Measurements from ENCODE around the gene HOXB4.

The HOXB4 gene

DNA sequence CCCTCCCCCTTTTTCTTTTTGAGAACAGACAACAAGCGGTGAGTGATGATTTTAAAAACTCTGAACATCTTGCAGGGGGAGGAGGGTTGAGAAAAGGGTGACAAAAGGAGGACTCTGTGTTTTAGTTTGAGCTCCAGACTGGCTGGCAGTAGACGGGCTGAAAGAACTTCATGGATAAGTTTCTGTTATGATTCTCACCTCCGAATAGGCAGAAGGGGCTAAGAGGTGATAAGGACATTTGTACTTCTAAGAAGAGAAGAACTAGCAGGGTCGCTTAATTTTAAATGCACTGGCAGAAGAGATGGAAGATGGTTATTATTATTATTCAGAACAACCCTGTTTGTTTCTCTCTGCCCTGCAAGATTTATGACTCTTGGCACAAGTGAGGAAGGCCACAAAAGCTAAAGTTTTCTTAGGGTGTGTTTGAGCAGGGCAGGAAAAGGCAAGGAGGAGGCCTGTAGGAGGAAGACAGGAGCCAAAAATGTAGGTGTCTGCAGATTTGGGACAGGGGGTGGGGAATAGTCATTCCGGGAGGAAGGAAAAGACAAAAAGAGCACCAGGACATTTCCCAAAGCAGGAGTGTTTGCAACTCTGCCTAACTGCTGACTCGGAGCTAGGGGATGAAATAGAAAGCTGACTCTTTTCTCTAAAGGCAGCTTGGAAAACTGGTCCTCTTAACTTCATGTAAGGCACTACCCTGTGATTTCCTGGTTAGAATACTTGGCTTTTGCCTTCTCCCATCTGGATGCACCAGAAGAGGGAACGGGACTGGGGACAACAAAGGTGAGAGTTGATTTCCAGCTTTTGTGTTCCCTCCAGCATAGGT lies 21.4 kb downstream of the HOXB4 start:
- DNase-seq = no peak

DNA sequence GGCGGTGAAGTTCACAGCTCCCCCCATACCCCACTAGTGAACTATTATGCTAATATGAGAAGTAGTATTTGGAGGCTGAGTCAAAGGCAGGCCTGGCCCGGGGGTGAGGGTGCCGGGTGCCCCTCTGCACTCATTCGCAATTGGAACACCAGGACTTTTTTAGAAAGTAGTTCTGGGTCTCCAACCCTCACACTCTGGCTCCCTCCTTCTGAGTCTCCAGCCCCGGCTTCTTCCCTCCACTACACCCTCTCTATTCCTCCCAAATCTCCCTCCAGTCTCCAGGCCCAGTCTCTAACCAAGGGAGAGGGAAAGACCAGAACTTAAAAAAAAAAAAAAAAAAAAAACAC lies 21.9 kb downstream of the HOXB4 start:
- DNase-seq = no peak

DNA sequence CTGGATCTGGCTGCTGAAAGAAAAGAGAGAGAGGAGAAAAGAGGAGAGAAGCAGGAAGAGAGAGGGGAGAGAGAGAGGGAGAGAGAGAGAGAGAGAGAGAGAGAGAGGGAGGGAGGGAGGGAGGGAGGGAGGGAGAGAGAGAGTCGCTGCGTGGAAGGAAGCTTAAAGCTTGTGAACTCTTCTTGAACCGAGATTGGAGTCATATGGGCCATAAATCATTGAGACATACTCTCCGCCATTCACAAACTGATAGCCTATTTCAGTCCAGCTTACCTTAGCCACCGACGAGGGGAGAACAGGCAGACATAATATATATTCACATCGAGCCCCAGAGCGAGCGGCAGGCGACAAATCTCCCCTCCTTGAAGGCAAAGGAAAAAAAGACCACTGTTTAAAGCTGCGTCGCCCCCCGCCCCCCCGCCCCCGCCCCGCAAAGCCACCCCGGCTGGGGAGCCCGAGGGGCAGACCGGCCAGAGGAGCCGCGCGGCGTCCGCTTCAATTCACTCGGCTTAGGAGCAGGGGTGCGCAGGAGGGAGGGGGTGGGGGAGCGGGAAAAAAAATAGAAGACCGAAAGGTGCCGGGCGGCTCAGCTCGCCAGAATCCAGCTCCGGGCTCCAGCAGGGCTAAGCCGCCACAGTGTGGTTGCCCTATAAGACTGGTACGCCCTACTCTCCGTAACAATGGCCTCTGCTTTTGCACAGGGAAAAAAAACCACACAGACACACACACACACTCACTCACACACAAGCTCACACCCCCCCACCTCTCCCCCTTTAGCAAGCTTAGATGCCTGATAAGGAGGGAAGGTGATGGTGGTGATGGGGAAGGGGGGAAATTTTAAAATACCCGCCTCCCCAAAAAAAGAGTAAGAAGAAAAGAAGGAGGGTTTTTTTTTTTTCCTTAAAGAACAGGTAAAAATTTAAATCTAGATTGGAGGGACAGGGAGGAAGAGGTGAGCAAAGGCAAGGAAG lies 22.6 kb downstream of the HOXB4 start:
- no peak for DNase-seq

DNA sequence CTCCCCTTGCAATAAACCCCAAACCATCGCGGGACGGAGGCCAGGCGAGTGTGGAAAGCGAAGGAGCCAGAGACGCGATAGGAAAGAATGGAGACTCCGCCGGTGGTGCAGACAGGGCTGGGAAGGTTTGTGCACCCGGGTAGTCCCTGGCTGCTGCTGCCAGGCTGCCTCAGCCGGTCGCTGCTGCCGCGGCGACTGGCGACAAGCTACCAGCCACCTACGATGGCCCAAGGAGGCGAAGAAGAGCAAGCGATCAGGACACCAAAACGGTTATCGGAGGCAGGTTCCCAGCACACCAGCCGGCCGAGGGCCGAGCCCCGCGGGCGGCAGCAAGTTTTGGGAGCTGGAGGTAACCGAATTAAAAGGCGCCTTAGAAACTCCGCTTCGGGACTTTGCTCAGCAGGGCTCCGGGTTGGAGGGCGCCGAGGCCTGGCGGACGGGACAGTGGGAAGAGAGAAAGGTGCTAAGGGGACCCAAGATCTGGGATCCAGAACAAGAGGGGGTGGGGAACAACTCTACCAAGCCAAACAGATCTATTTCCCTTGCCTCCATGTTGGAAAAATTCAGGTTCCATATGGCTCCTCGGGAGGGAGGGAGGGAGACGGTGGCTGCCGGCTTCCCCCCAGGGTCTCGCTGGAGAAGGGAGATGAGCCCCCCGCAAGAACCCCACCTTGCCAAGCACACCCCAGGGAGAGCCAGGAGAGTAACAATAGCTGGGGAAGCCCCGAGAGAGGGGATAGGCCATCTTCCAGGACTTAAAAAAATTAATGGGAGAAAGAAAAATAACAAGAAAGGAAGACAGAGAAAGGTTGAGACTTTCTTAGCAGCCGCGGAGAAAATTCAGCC lies 23.5 kb downstream of the HOXB4 start:
- DNase-seq = no peak

DNA sequence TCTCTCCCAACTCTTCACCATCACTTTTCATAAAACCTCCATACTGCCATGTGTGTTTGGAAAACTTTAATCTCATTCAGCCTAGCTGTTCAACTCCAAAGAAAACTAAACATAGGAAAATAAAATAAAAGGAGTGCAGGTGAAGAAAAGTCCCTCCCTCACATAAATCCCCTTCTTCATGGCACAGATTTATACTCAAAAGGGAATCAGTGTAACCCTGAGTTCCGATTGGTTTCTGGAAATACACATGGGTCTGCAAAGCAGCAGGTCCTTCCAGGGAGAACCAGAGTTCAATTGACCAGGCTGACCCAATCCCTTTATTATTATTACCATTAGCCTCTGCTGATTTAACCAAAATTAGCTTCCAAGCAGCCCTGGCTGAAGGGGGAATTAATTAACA lies 24.3 kb downstream of the HOXB4 start:
- no peak for DNase-seq

DNA sequence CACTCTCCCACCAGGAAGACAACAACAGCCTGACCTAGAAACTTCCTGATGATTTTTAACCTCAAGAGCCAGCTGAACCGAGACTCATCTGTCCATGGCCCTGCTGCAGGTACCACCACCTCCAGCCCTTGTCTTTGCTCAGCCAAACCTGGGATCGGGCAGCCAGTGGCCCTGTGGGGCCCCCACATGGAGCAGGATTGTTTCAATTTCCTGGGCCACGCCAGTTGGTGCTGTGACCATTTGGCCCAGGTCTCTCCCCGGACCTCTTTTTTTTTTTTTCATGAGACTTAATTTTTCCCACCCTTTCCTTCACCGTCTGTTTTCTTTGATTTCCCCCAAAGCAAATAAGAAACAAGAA lies 25.0 kb downstream of the HOXB4 start:
- no peak for DNase-seq

DNA sequence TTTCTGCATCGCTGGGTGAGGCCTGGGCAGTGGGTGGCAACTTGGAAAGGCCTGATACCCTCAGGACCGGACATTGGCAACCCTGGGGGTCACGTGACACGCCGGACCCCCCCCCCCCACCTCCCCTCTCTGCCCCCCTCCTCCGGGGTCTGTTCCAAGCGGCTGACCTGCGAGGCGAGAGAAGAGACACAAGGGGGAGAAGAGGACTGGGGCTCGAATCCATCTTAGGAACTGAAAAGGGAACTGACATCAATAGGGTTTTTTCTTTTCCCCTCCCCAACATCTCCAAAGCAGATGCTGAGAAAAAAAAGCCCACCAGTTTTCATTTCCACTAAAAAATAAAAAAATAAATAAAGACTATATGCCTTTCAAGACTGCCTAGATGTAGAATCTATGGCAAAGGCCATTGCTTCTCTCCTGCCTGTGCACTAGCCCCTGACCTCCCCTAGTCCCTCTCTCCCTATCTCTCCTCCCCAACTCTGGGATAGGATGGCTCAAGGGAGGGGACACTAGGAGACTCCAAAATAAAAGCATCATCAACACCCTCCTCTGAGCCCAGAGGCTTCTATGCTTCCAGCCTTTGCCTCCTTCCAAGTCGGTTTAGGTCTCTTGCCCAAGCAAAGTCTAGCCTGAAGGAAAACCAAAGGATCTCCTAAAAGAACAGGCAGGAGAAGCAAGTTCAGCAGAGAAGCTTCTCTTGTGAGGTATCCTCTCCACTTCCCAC lies 25.5 kb downstream of the HOXB4 start:
- no peak for DNase-seq

DNA sequence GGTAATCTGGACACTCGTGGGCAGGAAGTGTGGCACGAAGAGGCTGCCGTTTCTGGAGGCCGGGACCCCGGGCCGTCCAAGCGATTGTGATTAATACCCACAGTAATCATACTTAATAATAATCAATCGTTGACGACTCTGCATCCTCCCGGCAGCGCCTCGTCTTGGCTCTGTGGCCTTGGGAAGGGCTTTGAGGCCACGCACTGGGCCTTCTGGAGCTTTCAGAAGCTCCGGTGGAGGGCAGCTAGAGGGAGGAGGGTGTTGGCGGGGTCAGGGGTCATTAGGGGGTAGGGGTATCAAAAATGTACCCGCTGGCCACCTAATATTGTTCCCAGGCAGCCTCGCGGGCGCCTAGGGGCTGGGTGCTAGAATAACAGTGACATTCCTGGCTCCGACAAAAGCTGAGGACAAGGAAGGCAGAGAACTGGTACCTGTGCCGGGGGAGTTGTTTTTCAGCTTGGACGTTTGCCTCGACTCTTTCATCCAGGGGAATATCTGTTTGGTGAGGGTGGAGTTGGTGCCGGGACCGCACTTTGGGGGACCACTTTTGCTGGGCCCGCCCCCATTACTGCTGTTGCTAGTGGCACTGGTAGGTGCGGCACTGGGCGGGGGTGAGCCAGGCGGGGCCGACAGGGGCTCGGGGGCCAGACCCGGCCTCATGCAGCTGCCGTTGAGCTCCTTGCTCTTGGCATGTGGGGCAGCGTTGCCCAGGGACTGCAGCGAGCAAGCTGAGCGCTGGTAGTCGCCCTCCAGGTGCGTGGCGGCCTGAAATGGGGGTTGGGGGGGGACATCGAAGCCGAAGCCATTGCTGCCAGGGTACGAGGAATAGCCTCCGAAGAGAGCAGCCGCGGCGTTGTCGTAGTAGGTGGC lies 26.3 kb downstream of the HOXB4 start:
- no peak for DNase-seq

DNA sequence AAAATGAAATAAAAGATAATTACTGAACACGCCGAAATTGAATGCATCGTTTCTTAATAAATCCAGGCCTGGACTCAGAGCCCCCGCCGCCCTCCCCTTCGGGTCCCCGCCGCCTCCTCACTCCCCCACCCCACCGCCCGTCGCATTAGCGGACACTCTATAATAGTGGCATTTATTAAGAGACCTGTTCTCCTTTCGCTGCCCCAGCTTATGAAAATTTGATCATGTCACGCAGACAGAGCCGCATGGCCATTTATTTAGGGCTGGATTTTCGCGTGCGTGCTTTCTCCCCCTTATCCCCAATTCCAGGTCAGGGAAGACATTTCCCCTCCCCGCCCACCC lies 27.0 kb downstream of the HOXB4 start:
- DNase-seq = no peak

DNA sequence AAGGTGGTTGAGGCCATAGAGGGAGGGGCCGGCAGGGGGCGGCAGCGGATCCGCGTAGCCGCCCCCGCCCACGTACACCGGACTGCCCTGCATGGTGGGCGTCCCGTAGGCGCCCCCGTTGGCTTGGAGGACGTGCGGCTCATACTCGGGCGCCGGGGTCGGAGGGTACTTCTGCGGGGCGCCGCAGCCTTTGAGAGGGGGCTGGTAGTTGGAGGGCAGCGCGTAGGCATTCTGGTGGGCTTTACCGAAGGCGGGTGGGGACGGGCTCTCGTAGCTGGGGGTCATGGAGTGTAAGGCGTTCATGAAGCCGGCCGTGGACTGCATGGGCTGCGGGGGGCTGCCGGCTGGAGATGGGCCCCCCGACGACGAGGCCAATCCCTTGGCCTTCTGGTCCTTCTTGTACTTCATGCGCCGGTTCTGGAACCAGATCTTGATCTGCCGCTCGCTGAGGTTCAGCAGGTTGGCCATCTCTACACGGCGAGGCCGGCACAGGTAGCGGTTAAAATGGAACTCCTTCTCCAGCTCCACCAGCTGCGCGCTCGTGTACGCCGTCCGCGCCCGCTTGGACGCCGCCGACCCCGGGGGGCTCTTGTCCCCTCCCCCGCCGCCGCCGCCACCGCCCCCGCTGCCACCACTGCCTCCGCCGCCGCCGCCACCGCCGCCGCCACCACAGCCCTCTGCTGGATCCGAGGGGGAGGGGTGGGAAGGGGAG lies 27.5 kb downstream of the HOXB4 start:
- no peak for DNase-seq

DNA sequence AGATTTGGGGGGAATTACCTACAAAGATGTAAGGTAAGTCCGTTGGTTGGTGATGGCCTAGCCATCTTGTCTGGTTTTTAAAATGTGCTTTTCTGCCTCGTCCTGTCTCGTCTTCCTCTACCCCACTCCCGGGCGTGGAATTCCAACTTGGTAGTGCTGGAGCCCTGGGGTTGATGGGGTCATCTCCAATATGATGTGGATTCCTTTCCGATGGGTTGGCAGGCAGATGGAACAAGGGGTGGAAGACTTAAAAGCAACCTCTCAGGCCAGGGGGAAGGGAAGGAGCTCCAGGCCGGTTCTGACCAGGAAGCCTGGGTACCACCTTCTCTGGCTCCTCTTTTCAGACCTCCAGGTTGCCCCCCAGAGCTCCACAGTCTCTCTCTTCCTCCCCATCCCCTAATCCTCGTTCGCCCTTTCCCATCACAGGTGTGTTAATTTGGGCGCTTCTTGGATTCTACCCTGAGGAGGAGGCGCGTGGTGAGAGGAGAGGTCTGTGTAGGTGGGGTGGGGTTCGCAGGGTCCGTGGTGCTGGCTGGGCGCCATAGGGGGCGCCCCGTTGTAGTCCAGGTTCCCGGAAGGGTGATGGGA lies 28.1 kb downstream of the HOXB4 start:
- no peak for DNase-seq

DNA sequence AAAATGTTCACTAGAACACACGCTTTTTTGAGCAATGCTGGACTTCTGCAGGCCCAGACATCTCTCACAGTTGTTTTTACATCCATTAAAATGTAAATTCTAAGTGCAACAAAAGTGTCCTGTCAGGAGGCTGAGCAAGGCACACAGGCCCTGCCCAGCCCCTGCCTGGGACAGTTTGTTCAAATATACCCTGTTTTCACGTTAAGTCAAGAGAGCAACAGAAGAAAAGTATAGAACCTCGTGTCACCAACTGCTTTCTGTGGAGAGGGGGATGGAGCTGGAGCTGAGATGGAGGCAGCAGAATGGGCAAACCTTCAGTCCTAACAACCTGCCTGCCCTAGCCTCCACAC lies 28.9 kb downstream of the HOXB4 start:
- DNase-seq = no peak

DNA sequence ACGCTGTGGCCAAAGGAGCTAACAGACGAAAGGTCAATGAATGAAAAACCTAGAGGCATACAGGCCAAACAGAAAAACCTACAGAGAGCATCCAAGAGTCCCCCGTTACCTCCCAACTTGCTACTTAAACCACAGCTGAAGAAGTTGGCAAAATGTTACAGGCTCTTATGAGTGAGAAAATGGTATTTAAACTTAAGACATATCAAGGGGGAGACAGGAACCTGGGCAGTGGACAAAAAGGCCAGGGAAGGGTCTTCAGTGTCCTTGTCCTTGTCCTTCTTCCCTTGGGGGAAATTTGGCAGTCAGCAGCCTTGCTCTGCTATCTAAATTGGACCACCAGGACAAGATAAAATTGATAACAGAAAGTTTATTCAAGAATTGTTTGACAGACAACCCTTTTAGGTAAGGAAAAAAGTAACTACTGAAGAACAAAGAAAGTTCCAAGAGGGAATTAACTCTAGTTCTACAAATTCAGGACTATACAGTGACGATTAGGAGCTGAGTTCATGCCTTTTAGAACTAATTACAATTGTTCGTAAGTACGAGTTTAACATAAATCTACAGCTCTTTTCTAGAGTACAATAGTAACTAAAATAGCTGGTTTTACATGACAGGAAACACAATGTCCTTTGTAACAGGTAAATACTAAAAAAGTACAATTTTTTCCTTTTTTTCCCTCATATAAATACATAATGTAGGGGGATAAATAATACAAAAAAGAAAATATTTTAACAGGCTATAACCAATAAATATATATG lies 29.4 kb downstream of the HOXB4 start:
- no peak for DNase-seq

DNA sequence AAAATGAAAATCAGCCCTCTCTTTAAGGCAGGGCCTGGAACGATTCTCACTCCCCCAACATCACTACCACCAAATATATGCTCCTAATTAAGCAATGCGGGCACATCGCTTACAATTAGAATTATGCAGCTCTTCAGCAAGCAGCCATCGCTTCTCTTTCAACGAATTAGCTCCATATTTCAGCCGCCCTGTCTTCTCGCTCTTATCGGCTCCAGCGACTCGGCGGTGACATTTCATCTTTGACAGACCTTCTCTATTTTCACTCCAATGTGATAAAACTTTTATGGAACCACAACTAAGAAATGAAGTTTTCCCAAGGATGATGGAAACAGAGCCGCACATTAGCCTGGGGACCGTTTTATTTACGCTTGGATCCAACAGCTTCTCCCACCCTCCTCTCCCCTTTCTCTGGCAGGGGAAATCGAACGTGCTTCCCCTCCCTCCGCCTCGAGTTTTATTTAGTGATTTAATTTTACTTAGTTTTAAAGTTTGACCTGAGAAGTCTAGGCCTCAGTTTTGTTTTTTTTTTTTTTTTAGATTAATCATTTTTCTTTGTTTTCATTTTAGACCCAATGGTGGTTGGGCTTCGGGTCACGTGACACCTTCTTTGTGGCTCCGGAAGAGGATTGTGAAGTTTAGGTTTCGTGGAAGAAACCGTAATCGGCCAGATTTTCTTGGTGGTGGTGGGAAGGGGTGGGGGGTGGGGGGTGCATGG lies 30.2 kb downstream of the HOXB4 start:
- DNase-seq = no peak

DNA sequence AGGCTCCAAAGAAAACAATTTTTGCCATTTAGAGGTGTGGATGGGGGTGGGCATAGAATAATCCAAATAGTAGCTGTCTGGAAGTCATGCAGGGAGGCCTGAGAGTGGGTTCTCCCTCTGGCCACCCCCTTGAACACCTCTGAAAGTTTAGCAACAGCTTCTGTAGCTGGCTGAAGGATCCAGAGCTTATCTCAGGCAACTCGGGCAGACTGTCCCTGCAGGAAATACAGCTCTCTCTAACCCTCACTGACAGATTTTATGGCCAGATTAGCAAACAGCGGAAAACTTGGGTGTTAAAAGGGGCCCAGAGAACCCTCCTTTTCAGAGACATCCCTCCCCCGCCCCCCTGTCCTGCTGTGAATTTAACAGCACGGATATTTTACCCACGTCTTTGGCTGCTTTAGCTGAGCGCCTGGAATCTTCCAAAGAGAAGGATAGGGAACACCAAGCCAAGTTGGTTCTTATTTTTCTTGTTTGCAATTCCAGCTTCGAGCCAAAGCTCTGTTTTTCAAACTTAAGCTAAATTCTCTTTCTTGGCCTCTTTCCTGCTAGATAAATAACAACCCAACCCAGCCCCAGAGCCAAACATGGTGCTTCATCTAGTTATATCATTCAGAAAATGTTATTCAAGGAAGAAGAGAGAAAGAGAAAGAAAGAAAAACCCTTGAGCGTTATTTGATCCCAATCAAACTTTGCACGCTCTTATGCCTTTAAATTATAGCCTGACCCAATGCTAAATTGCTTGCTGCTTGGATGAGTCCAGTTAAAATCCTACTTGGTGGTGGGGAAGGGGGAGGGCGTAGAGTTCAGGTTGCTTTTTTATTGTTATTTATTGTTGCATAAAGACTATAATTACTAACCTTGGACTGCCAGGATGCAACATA lies 31.0 kb downstream of the HOXB4 start:
- DNase-seq = no peak

DNA sequence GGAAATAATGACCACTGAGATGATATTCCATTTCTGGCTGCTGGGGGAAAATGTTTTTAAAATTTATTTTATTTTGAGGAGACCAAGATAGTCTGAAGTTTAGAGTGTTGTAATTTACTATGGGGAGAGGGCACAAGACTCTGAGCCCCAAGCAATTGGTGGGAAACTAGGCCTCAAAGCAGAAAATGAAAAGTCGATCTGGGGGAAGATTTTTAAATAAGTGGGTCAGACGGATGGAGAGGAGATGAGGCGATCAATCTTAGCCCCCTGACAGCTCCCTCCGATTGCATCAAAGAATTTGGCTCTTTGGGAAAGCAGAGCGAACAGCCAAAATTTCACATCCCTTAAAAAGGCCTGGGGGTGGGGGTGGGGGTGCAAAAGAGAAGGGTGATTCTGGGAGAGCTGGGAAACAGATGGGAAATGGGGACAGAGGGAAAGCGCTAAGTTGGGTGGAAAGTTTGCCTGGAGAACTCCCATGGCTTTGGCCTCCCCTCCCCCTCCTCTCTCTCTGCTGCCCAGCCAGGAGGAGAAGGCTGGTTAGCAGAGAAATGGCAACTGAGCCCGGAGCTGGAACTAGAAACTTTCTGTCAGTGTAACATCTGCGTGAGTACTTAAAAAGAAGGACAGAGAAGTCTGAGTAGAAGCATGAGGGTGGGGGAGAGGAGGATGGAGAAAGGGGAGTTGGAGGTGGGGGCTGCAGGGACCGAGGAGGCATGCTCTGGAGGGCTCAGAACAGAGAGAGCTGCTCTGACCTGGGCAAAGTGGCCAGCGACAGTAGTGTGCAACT lies 31.8 kb downstream of the HOXB4 start:
- no peak for DNase-seq

DNA sequence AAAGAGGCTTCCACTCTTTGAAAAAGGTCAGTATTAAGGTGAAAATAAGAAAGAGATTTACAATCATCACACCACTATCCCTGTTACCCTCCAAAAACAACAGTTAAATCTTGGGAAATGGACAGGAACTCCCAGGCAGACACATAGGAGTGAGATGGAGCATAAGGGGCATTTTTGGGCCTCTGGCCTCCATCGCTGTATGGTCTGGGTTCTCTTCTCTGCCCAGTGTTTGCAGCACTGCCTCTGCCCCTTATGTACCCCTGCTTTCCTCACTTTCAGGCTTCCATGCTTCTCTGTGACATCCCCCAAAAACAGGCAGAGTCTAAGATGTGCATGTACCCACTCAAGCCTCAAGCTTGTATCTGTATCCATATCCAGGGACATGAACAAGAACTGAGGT lies 32.6 kb downstream of the HOXB4 start:
- DNase-seq = no peak

All from activated CD8-positive, alpha-beta memory T cell treated with anti-CD3 and anti-CD28 coated beads for 24 hours (primary cell).